Epithelial cell of esophagus (primary cell): ENCODE data around the gene GATA3.

Experiments
- DNase-seq: peaks from one replicate; pipeline ENCODE4 v3.0.0; 2010; ENCODE audit warnings: low read depth
- H3K4me3 ChIP-seq: 2 replicates; pipeline ENCODE4 v1.5.1; 2011; ENCODE audit warnings: mild to moderate bottlenecking, low read length, control low read depth
- CTCF ChIP-seq: IDR thresholded peaks from 2 replicates; pipeline ENCODE4 v1.5.1; 2011; ENCODE audit warnings: low read depth, mild to moderate bottlenecking, low read length, control low read depth, inconsistent platforms; ENCODE audit not compliant: insufficient read depth; ENCODE audit errors: missing control alignments

GATA3 gene

GRCh38 chr10:8116926-8117493, 62.5 kb downstream of the GATA3 start:
- H3K4me3 ChIP-seq: no peak overlapping the region
- no peak for TF ChIP-seq CTCF
- no peak for DNase-seq

- no peak for TF ChIP-seq CTCF
- H3K4me3 ChIP-seq: no peak overlapping the region
- DNase-seq: no peak
Measured at GRCh38 chr10:8121201-8121890, 66.9 kb downstream of the GATA3 start.

GRCh38 chr10:8122611-8123369, 68.3 kb downstream of the GATA3 start:
- TF ChIP-seq CTCF: no peak
- DNase-seq: no peak
- H3K4me3 ChIP-seq: no peak overlapping the region

GRCh38 chr10:8124436-8124835, 69.9 kb downstream of the GATA3 start:
- TF ChIP-seq CTCF: no peak

More at GRCh38 chr10:8124436-8124835, 69.9 kb downstream of the GATA3 start:
- no peak overlapping the region for H3K4me3 ChIP-seq
- DNase-seq: no peak
